Neuronal stem cell (in vitro differentiated cells): ENCODE results near the gene ZEB2.
A peak's percentile ranks its signal among the peaks of the same experiment; 100 is the strongest.

Source experiments
- DNase-seq: peaks from one replicate; pipeline ENCODE4 v3.0.0-alpha.2; 2013; ENCODE audit warnings: low spot score
- H2AFZ ChIP-seq: one replicate; pipeline ENCODE4 v1.6.1; 2013; ENCODE audit warnings: mild to moderate bottlenecking, low read length, inconsistent platforms
- H2AK5ac ChIP-seq: 2 replicates; pipeline ENCODE4 v1.6.1; 2013; ENCODE audit warnings: low read depth, mild to moderate bottlenecking, inconsistent platforms, low read length, moderate library complexity, mixed read lengths
- H2BK120ac ChIP-seq: 2 replicates; pipeline ENCODE4 v1.6.1; 2013; ENCODE audit warnings: low read depth, mild to moderate bottlenecking, inconsistent platforms, low read length, moderate library complexity, mixed read lengths
- H2BK12ac ChIP-seq: one replicate; pipeline ENCODE4 v1.6.1; 2013; ENCODE audit warnings: low read length, inconsistent platforms
- H2BK15ac ChIP-seq: 2 replicates; pipeline ENCODE4 v1.6.1; 2013; ENCODE audit warnings: mild to moderate bottlenecking, low read length, inconsistent platforms, mixed read lengths
- H2BK5ac ChIP-seq: one replicate; pipeline ENCODE4 v1.6.1; 2013; ENCODE audit warnings: inconsistent platforms, mild to moderate bottlenecking, low read length, moderate library complexity
- H3K14ac ChIP-seq: one replicate; pipeline ENCODE4 v1.6.1; 2013; ENCODE audit warnings: low read length, inconsistent platforms
- H3K18ac ChIP-seq: 2 replicates; pipeline ENCODE4 v1.6.1; 2013; ENCODE audit warnings: low read length, inconsistent platforms
- H3K23ac ChIP-seq: 2 replicates; pipeline ENCODE4 v1.6.1; 2013; ENCODE audit warnings: low read depth, mild to moderate bottlenecking, mixed read lengths, low read length, inconsistent platforms; ENCODE audit not compliant: poor library complexity
- H3K27ac ChIP-seq: replicated peaks from 3 replicates; pipeline ENCODE4 v1.5.1; 2013; ENCODE audit warnings: low read length, inconsistent platforms
- H3K27me3 ChIP-seq, 3 experiments: 2 replicates each; pipeline ENCODE4 v1.6.1; 2013; ENCODE audit warnings: low read length in 3 of 3, mild to moderate bottlenecking in 2 of 3, inconsistent platforms in 1 of 3, low read depth in 1 of 3, mixed read lengths in 1 of 3, moderate library complexity in 1 of 3; ENCODE audit not compliant: control insufficient read depth in 3 of 3, insufficient read depth in 3 of 3
- H3K36me3 ChIP-seq, 2 donors: replicated peaks in 1 of 2; 2 replicates each; pipeline ENCODE4 v1.6.1; 2013; ENCODE audit warnings: low read length in 2 of 2; ENCODE audit not compliant: control insufficient read depth in 2 of 2, insufficient read depth in 2 of 2
- H3K4ac ChIP-seq: 2 replicates; pipeline ENCODE4 v1.6.1; 2013; ENCODE audit warnings: inconsistent platforms, mild to moderate bottlenecking, low read length, moderate library complexity
- H3K4me1 ChIP-seq, 2 donors: 1 replicate in 1 of 2; 2 replicates in 1 of 2; pipeline ENCODE4 v1.6.1; 2013; ENCODE audit warnings: low read length in 2 of 2, low read depth in 1 of 2; ENCODE audit not compliant: control insufficient read depth in 2 of 2, insufficient read depth in 1 of 2
- H3K4me2 ChIP-seq: one replicate; pipeline ENCODE4 v1.6.1; 2013; ENCODE audit warnings: mild to moderate bottlenecking, low read length, inconsistent platforms; ENCODE audit not compliant: insufficient read depth, poor library complexity, severe bottlenecking
- H3K4me3 ChIP-seq, 2 donors: 2 replicates each; pipeline ENCODE4 v1.5.1; 2013; ENCODE audit warnings: low read length in 2 of 2, mild to moderate bottlenecking in 2 of 2, inconsistent platforms in 1 of 2, moderate library complexity in 1 of 2
- H3K79me1 ChIP-seq: one replicate; pipeline ENCODE4 v1.6.1; 2013; ENCODE audit warnings: low read depth, mild to moderate bottlenecking, inconsistent platforms, low read length, moderate library complexity
- H3K9ac ChIP-seq: one replicate; pipeline ENCODE4 v1.6.1; 2013; ENCODE audit warnings: mild to moderate bottlenecking, low read depth, low read length, inconsistent platforms; ENCODE audit not compliant: poor library complexity
- H3K9me3 ChIP-seq, 2 donors: replicated peaks in 1 of 2; 2 replicates each; pipeline versions ENCODE3 to v1.6.1; 2013; ENCODE audit warnings: low read length in 2 of 2, mild to moderate bottlenecking in 2 of 2, inconsistent platforms in 1 of 2, low read depth in 1 of 2, mixed read lengths in 1 of 2, moderate library complexity in 1 of 2; ENCODE audit not compliant: control insufficient read depth in 2 of 2, insufficient read depth in 1 of 2
- H4K8ac ChIP-seq: one replicate; pipeline ENCODE4 v1.6.1; 2013; ENCODE audit warnings: low read depth, mild to moderate bottlenecking, inconsistent platforms, low read length, moderate library complexity
- H4K91ac ChIP-seq: one replicate; pipeline ENCODE4 v1.6.1; 2013; ENCODE audit warnings: low read length, low read depth, mild to moderate bottlenecking, inconsistent platforms; ENCODE audit not compliant: poor library complexity
- WGBS, 2 donors: extraction: QIAGEN DNeasy Blood & Tissue Kit; methylation state at CpG; one replicate each; pipeline ENCODE4 v1.1.7; 2013; ENCODE audit warnings: missing lambda C conversion rate in 2 of 2, mixed read lengths in 1 of 2; ENCODE audit not compliant: insufficient read length in 2 of 2, insufficient replicate concordance in 1 of 2; ENCODE audit errors: extremely low coverage in 2 of 2; 5-methylcytosine and 5-hydroxymethylcytosine counted together

The ZEB2 gene

DNA sequence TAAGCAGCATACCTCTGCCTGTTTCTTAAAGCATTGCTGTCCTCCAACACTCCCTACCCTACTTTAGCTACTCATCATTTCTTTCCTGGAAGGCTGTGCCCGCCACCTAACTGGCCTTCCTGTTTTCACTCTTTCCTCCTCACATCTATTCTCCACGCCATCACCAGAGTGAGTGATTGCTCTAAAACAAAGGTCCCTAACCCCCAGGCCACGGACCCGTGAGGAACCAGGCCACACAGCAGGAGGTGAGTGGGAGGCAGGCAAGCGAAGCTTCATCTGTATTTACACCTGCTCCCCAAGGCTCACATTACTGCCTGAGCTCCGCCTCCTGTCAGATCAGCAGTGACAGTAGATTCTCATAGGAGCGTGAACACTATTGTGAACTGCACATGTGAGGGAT lies 13.3 kb upstream of the ZEB2 start:
- Histone ChIP-seq H3K27me3 (no peaks in the 10 kb centered on the region), H3K23ac (no peak overlapping the region), H3K9me3 (peaks cover 0 to 5% of the 10 kb centered on the region in 2 donors), H3K14ac (no peak overlapping the region), H2AFZ (no peak overlapping the region), H3K27ac (no peak overlapping the region), H3K4me2 (no peak overlapping the region), H3K4me1 (no peaks in the 10 kb centered on the region), H4K8ac (no peak overlapping the region), H4K91ac (no peak overlapping the region), H2AK5ac (no peak overlapping the region), H2BK120ac (no peak overlapping the region), H2BK5ac (no peak overlapping the region), H2BK15ac (no peak overlapping the region), H3K36me3 (no peaks in the 10 kb centered on the region), H3K9ac (no peak overlapping the region), H3K4me3 (peak overlapping the region in 1 of 2 donors; percentile 1), H3K18ac (no peak overlapping the region), H2BK12ac (no peak overlapping the region), H3K4ac (no peak overlapping the region), H3K79me1 (no peaks in the 10 kb centered on the region)
- no peak for DNase-seq
- no CpG with 5 or more reads among the region's 7 CpGs for WGBS, 2 donors

DNA sequence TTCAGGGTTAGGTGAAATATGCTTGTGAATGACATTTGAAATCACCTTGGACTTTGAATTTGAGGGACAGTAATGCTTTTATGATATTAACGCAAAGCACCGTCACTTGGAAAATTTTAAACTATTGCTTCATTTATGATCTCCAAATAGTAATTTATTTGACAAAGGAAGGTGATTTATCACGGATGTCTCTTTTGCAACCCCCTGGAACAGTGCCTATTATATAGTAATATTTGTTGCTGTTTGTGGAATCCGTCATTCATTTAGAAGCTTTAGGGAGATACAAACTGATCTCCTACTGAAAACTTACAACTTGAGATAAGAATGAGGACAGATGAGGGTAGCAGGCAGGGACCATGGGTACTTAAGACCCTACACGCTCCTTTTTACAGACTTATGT lies 10.7 kb upstream of the ZEB2 start:
- H3K4ac ChIP-seq = no peak overlapping the region
- H2BK5ac ChIP-seq = no peak overlapping the region
- no peak overlapping the region for H2BK12ac ChIP-seq
- no peak overlapping the region for H3K14ac ChIP-seq
- WGBS, 2 donors = no CpG with 5 or more reads among the region's 5 CpGs
- H3K27ac ChIP-seq = no peak overlapping the region
- no peak overlapping the region for H3K18ac ChIP-seq
- H3K9me3 ChIP-seq = peaks cover 0 to 5% of the 10 kb centered on the region in 2 donors
- no peak overlapping the region for H3K23ac ChIP-seq
- no peak overlapping the region for H4K8ac ChIP-seq
- H4K91ac ChIP-seq = no peak overlapping the region
- no peak overlapping the region for H2BK15ac ChIP-seq
- H2AK5ac ChIP-seq = no peak overlapping the region
- DNase-seq = no peak
- no peaks in the 10 kb centered on the region for H3K79me1 ChIP-seq
- H3K36me3 ChIP-seq = no peaks in the 10 kb centered on the region
- H3K27me3 ChIP-seq = no peaks in the 10 kb centered on the region
- H3K4me1 ChIP-seq = peaks cover 0 to 10% of the 10 kb centered on the region in 2 donors
- no peak overlapping the region for H2BK120ac ChIP-seq
- no peak overlapping the region for H2AFZ ChIP-seq
- no peak overlapping the region for H3K4me3 ChIP-seq
- no peak overlapping the region for H3K4me2 ChIP-seq
- H3K9ac ChIP-seq = no peak overlapping the region

DNA sequence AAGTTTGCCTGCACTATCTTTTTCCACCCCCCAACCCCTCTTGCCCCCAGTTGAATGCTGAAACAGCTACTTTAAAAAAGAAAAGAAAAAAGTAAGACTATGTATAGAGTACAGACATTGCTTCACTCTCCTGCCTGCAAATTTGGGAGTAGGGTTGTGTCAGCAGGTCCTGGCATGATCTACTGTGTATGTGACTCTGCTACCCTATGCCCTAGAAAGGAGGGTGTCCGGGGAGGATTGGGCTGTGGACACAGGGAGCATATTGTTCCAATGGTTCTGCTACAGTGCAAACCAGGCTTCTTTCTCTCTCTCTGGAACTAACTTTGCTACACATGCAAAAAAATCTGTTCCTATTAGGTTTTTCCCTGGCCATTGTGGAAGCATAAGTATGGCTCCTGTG lies 9.9 kb upstream of the ZEB2 start:
- no peak for DNase-seq
- Histone ChIP-seq H3K27ac (no peak overlapping the region), H3K4me3 (no peak overlapping the region), H3K9ac (no peak overlapping the region), H3K4me2 (no peak overlapping the region), H2AK5ac (no peak overlapping the region), H3K27me3 (no peaks in the 10 kb centered on the region), H3K14ac (no peak overlapping the region), H2BK120ac (no peak overlapping the region), H3K18ac (no peak overlapping the region), H4K91ac (no peak overlapping the region), H3K23ac (no peak overlapping the region), H3K9me3 (peaks cover 0 to 5% of the 10 kb centered on the region in 2 donors), H2BK5ac (no peak overlapping the region), H2BK15ac (no peak overlapping the region), H2AFZ (no peak overlapping the region), H3K79me1 (no peaks in the 10 kb centered on the region), H3K4me1 (peaks cover 2 to 17% of the 10 kb centered on the region in 2 donors), H3K4ac (no peak overlapping the region), H4K8ac (no peak overlapping the region), H3K36me3 (no peaks in the 10 kb centered on the region), H2BK12ac (no peak overlapping the region)
- no CpG with 5 or more reads among the region's 1 CpG for WGBS, 2 donors

DNA sequence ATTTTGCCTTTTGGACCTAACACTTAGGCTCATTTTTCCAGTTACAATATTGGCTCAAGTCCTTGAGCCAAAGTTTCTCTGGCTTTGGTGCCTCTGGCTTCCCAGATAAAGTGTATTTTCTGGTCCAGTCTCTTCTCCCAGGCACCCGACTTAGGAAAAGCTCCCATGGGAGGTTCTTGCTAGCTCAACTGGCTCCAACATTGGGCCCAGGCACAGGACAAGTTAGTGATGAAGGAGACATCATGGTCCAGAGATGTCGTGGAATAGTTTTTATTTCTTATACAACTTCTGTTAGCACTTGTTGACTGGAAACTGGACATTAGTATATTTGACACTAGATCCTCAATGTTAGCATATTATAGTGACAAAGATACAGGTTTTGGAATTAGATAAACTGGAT lies 8.2 kb upstream of the ZEB2 start:
- Histone ChIP-seq H3K4me3 (no peak overlapping the region), H3K27ac (no peak overlapping the region), H3K79me1 (no peaks in the 10 kb centered on the region), H3K14ac (no peak overlapping the region), H3K27me3 (no peaks in the 10 kb centered on the region), H2BK12ac (no peak overlapping the region), H2AFZ (no peak overlapping the region), H3K9me3 (no peaks in the 10 kb centered on the region), H2BK120ac (no peak overlapping the region), H3K18ac (no peak overlapping the region), H4K8ac (no peak overlapping the region), H3K4me2 (no peak overlapping the region), H2BK5ac (no peak overlapping the region), H2AK5ac (no peak overlapping the region), H3K23ac (no peak overlapping the region), H3K9ac (no peak overlapping the region), H3K36me3 (no peaks in the 10 kb centered on the region), H3K4ac (no peak overlapping the region), H2BK15ac (no peak overlapping the region), H3K4me1 (peaks cover 2 to 17% of the 10 kb centered on the region in 2 donors), H4K91ac (no peak overlapping the region)
- no CpG with 5 or more reads among the region's 2 CpGs for WGBS, 2 donors
- DNase-seq = no peak
